Measurements from ENCODE around the gene SLC39A12. TPM values are rescaled to one million over a fixed set of nuclear protein-coding genes. Genes with fewer than 3 reads are reported as not detected.
A peak's percentile ranks its signal among the peaks of the same experiment; 100 is the strongest.

The SLC39A12 gene
- total RNA-seq, 3 donors from 2014 or later (not counting 1 experiment from before 2014, with no cell fraction given) = not detected

GRCh38 chr10:17907641-17908040 is 44.1 kb upstream of the SLC39A12 start:
- Mint-ChIP-seq H3K27me3 (ENCODE audit: low read depth in 2 of 2) (peaks cover 13 to 21% of the 10 kb centered on the region in 2 donors), H3K36me3 (no peaks in the 10 kb centered on the region), H3K4me1 (no peaks in the 10 kb centered on the region), H3K4me3 (no peak overlapping the region), H3K9me3 (no peaks in the 10 kb centered on the region), H3K27ac (no peak overlapping the region)
- intact Hi-C loops (cut with micrococcal nuclease) = no loop called here
- 88% methylated on average over 4 of the region's 4 CpGs for WGBS (ENCODE audit: insufficient coverage)
- Histone ChIP-seq H3K27me3 (ENCODE audit: control insufficient read depth, insufficient read depth, low read length) (no peaks in the 10 kb centered on the region), H3K36me3 (ENCODE audit: control insufficient read depth, insufficient read depth, low read length) (no peaks in the 10 kb centered on the region), H3K4me3 (ENCODE audit: low read length) (no peak overlapping the region), H3K27ac (ENCODE audit: low read length) (no peak overlapping the region), H3K4me1 (ENCODE audit: control insufficient read depth, insufficient read depth, low read length) (no peaks in the 10 kb centered on the region), H3K9me3 (ENCODE audit: control insufficient read depth, insufficient read depth, low read length) (no peaks in the 10 kb centered on the region)
- no peak for TF ChIP-seq CTCF (IDR thresholded peaks at IDR 0.05)
- DNase-seq = no peak
- no peak for ATAC-seq

- H3K27ac ChIP-seq (ENCODE audit: low read length) = no peak overlapping the region
- H3K4me3 ChIP-seq (ENCODE audit: low read length) = no peak overlapping the region
- H3K9me3 ChIP-seq (ENCODE audit: control insufficient read depth, insufficient read depth, low read length) = no peaks in the 10 kb centered on the region
- no peak overlapping the region for H3K4me3 Mint-ChIP-seq
- H3K36me3 ChIP-seq (ENCODE audit: control insufficient read depth, insufficient read depth, low read length) = no peaks in the 10 kb centered on the region
- H3K4me1 ChIP-seq (ENCODE audit: control insufficient read depth, insufficient read depth, low read length) = no peaks in the 10 kb centered on the region
- WGBS (ENCODE audit: insufficient coverage) = 26% methylated on average over 12 of the region's 12 CpGs
- intact Hi-C loops (cut with micrococcal nuclease) = no loop called here
- no peaks in the 10 kb centered on the region for H3K27me3 ChIP-seq (ENCODE audit: control insufficient read depth, insufficient read depth, low read length)
- no peaks in the 10 kb centered on the region for H3K4me1 Mint-ChIP-seq
- DNase-seq (peak in 1 of 2 donors; percentile 6), ATAC-seq (peak in 1 of 3 donors; percentile 48)
- no peaks in the 10 kb centered on the region for H3K9me3 Mint-ChIP-seq
- TF ChIP-seq CTCF (IDR thresholded peaks at IDR 0.05) = peak; percentile 29
- H3K36me3 Mint-ChIP-seq = no peaks in the 10 kb centered on the region
- H3K27me3 Mint-ChIP-seq (ENCODE audit: low read depth in 2 of 2) = peaks cover 6 to 9% of the 10 kb centered on the region in 2 donors
- H3K27ac Mint-ChIP-seq = no peak overlapping the region
Measured at GRCh38 chr10:17910125-17910789, 41.5 kb upstream of the SLC39A12 start.

GRCh38 chr10:17912754-17913153 is 39.0 kb upstream of the SLC39A12 start:
- WGBS (ENCODE audit: insufficient coverage) = 100% methylated on average over 1 of the region's 4 CpGs
- intact Hi-C loops (cut with micrococcal nuclease) = no loop called here
- TF ChIP-seq CTCF (IDR thresholded peaks at IDR 0.05) = no peak
- Histone ChIP-seq H3K9me3 (ENCODE audit: control insufficient read depth, insufficient read depth, low read length) (no peaks in the 10 kb centered on the region), H3K36me3 (ENCODE audit: control insufficient read depth, insufficient read depth, low read length) (no peaks in the 10 kb centered on the region), H3K4me3 (ENCODE audit: low read length) (no peak overlapping the region), H3K27ac (ENCODE audit: low read length) (no peak overlapping the region), H3K27me3 (ENCODE audit: control insufficient read depth, insufficient read depth, low read length) (no peaks in the 10 kb centered on the region), H3K4me1 (ENCODE audit: control insufficient read depth, insufficient read depth, low read length) (no peaks in the 10 kb centered on the region)
- Mint-ChIP-seq H3K36me3 (no peaks in the 10 kb centered on the region), H3K4me3 (no peak overlapping the region), H3K9me3 (peaks cover 0 to 2% of the 10 kb centered on the region in 2 donors), H3K4me1 (no peaks in the 10 kb centered on the region), H3K27me3 (ENCODE audit: low read depth in 2 of 2) (peaks cover 2 to 3% of the 10 kb centered on the region in 2 donors), H3K27ac (no peak overlapping the region)
- ATAC-seq = no peak
- no peak for DNase-seq

GRCh38 chr10:17913604-17914003 is 38.1 kb upstream of the SLC39A12 start:
- Histone ChIP-seq H3K27me3 (ENCODE audit: control insufficient read depth, insufficient read depth, low read length) (no peaks in the 10 kb centered on the region), H3K9me3 (ENCODE audit: control insufficient read depth, insufficient read depth, low read length) (no peaks in the 10 kb centered on the region), H3K27ac (ENCODE audit: low read length) (no peak overlapping the region), H3K4me1 (ENCODE audit: control insufficient read depth, insufficient read depth, low read length) (no peaks in the 10 kb centered on the region), H3K36me3 (ENCODE audit: control insufficient read depth, insufficient read depth, low read length) (no peaks in the 10 kb centered on the region), H3K4me3 (ENCODE audit: low read length) (no peak overlapping the region)
- DNase-seq = no peak
- ATAC-seq = no peak
- TF ChIP-seq CTCF (IDR thresholded peaks at IDR 0.05) = no peak
- no peak overlapping the region for H3K4me3 Mint-ChIP-seq
- peaks cover 0 to 3% of the 10 kb centered on the region in 2 donors for H3K9me3 Mint-ChIP-seq
- no peaks in the 10 kb centered on the region for H3K4me1 Mint-ChIP-seq
- WGBS (ENCODE audit: insufficient coverage) = 94% methylated on average over 5 of the region's 5 CpGs
- H3K27me3 Mint-ChIP-seq (ENCODE audit: low read depth in 2 of 2) = no peaks in the 10 kb centered on the region
- no peaks in the 10 kb centered on the region for H3K36me3 Mint-ChIP-seq
- no peak overlapping the region for H3K27ac Mint-ChIP-seq
- intact Hi-C loops (cut with micrococcal nuclease) = no loop called here

Data from natural killer cell (primary cell).